Keratinocyte (primary cell): ENCODE measurements around the gene DIP2C.

ENCODE experiments used
- CTCF ChIP-seq, 3 experiments: IDR thresholded peaks in 1 of 3; conservative IDR thresholded peaks in 1 of 3; optimal IDR thresholded peaks in 1 of 3; 2 replicates in 2 of 3; 3 replicates in 1 of 3; pipeline versions ENCODE3 to v1.5.1; 2011; ENCODE audit warnings: low read length in 3 of 3, mild to moderate bottlenecking in 3 of 3, moderate library complexity in 2 of 3, control low read depth in 1 of 3, inconsistent platforms in 1 of 3; ENCODE audit not compliant: insufficient read depth in 2 of 3; ENCODE audit errors: extremely low read depth in 1 of 3
- EZH2 ChIP-seq: IDR thresholded peaks from one replicate; pipeline ENCODE4 v1.6.1; 2012; ENCODE audit warnings: inconsistent platforms, mild to moderate bottlenecking, low read length, moderate library complexity

- TF ChIP-seq CTCF (optimal IDR thresholded peaks at IDR 0.05 in 1 of 3, IDR thresholded peaks at IDR 0.05 in 1 of 3, conservative IDR thresholded peaks at IDR 0.05 in 1 of 3; ENCODE audit: extremely low read depth in 1 of 3, insufficient read depth in 2 of 3, low read length in 3 of 3): no peak
- TF ChIP-seq EZH2: no peak
These were observed 407.0 kb downstream of the DIP2C start for GRCh38 chr10:282294-283139.
